Activated CD4-positive, alpha-beta memory T cell treated with anti-CD3 and anti-CD28 coated beads for 36 hours (primary cell): Measurements from ENCODE around the gene CNOT1. TPM values are rescaled to one million over a fixed set of nuclear protein-coding genes. Genes with fewer than 3 reads are reported as not detected.

ENCODE experiments used
- CTCF ChIA-PET: fragments of 350-600 bp; sonication (Branson Sonifier 250); formaldehyde crosslinking; loops from one replicate; lab custom pipeline; 2021; ENCODE audit warnings: antibody characterized with exemption, inconsistent platforms; lab: Charles Lee
- POLR2A ChIA-PET: fragments of 350-600 bp; sonication (Branson Sonifier 250); formaldehyde crosslinking; loops from one replicate; lab custom pipeline; 2021; ENCODE audit warnings: antibody characterized with exemption; lab: Charles Lee
- DNase-seq: peaks from one replicate; pipeline ENCODE4 v3.0.0-alpha.2; 2020
- H3K27ac Mint-ChIP-seq: one replicate; pipeline ENCODE4 v1.8.0; 2021; ENCODE audit warnings: mixed read lengths
- H3K27me3 Mint-ChIP-seq: one replicate; pipeline ENCODE4 v1.8.0; 2021; ENCODE audit warnings: mixed read lengths
- H3K36me3 Mint-ChIP-seq: one replicate; pipeline ENCODE4 v1.8.0; 2021; ENCODE audit warnings: mixed read lengths
- H3K4me1 Mint-ChIP-seq: one replicate; pipeline ENCODE4 v1.8.0; 2021; ENCODE audit warnings: low read depth, mixed read lengths
- H3K4me3 Mint-ChIP-seq: one replicate; pipeline ENCODE4 v1.8.0; 2021; ENCODE audit warnings: mild to moderate bottlenecking, mixed read lengths
- H3K9me3 Mint-ChIP-seq: one replicate; pipeline ENCODE4 v1.8.0; 2021; ENCODE audit warnings: mixed read lengths
- intact Hi-C: fragments of 100-400 bp; cut with micrococcal nuclease; formaldehyde crosslinking; loops from one replicate; pipeline ENCODE4 v1.15.1; 2023
- total RNA-seq, 2 experiments: library from RNA; stranded (reverse); gene quantifications; one replicate each; pipeline ENCODE4 v1.2.3, GENCODE V29; 2021

The CNOT1 gene
- total RNA-seq, 2 experiments from 2014 or later = 230 to 242 TPM

- H3K4me1 Mint-ChIP-seq = no peaks in the 10 kb centered on the region
- intact Hi-C loops = loop anchor here (10.0 kb wide), 1 partner anchor 461 kb away; the partner anchor contains the start of gene MMP15
- no peak overlapping the region for H3K27ac Mint-ChIP-seq
- no peaks in the 10 kb centered on the region for H3K36me3 Mint-ChIP-seq
- no peaks in the 10 kb centered on the region for H3K9me3 Mint-ChIP-seq
- H3K4me3 Mint-ChIP-seq = no peak overlapping the region
- peaks cover 2% of the 10 kb centered on the region for H3K27me3 Mint-ChIP-seq
- POLR2A ChIA-PET = interaction anchor here (0.9 kb wide), 1 partner anchor 12 kb away, joined by 5 read pairs; no protein-coding TSS in a partner anchor
- CTCF ChIA-PET = interaction anchor here (1.0 to 10.9 kb wide), 5 partner anchors 8 to 149 kb away, joined by 3 to 286 read pairs (median 5); no protein-coding TSS in a partner anchor
- DNase-seq = no peak
These were observed 144.3 kb downstream of the CNOT1 start for GRCh38 chr16:58485184-58485887.

DNA sequence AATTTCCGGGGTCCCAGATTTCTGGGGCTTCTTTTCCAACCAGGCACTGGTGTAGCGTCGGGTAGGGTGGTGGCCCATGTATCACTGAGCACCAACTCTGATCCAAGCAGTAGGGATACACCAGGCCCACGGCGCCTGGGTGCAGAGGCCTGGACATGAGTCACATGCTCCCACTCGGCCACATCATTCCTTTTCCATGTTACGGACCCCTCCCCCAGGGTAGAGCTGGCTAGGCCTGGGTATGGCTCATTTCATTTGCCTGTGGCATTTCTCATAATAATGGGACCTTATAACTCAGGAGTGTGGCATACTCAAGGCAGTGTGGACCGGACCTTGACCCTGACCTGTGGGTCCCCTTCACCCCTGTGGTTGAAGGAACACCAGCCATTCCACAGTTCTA, 147.7 kb downstream of the CNOT1 start:
- Mint-ChIP-seq H3K36me3 (no peaks in the 10 kb centered on the region), H3K27me3 (peaks cover 2% of the 10 kb centered on the region), H3K27ac (no peak overlapping the region), H3K4me3 (no peak overlapping the region), H3K9me3 (no peaks in the 10 kb centered on the region), H3K4me1 (no peaks in the 10 kb centered on the region)
- intact Hi-C loops = loop anchor here (10.0 kb wide), 1 partner anchor 457 kb away; the partner anchor contains the start of gene MMP15
- ChIA-PET CTCF (no interaction called here), POLR2A (no interaction called here)
- DNase-seq = no peak

DNA sequence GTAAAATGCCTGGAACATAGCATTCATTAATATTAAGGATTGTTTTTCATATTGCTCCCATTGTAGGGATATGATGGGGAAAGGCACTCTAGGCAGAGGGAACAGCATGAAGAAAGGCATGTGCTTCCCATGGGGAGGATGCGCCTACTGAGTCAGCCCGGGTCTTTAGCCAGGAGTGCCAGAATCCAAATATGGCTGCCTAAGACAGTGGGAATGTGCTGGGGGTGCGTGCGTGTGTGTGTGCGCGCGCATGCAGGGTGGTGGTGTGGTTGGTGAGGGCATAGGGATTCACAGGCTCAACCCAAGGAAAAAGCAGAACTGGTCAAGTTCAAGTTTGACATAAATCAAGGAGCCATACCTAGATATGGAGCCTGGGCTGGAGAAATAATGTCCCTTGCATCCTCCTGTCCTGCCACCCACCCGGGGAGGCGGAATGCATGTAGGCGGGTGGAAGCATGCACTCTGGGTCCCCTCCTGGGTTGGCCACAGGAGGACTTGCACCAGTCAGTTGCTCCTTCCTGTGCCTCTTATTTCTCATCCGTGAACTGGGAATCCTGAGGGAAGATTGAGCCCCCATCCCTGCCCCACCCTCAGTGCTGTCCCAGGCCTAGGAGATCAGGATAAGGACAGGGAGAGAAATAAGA, 148.3 kb downstream of the CNOT1 start:
- Mint-ChIP-seq H3K4me3 (no peak overlapping the region), H3K36me3 (no peaks in the 10 kb centered on the region), H3K27ac (no peak overlapping the region), H3K4me1 (no peaks in the 10 kb centered on the region), H3K9me3 (no peaks in the 10 kb centered on the region), H3K27me3 (peaks cover 2% of the 10 kb centered on the region)
- intact Hi-C loops = loop anchor here (10.0 kb wide), 1 partner anchor 457 kb away; the partner anchor contains the start of gene MMP15
- ChIA-PET CTCF (interaction anchor here (1.0 kb wide), 1 partner anchor 145 kb away, joined by 5 read pairs; no protein-coding TSS in a partner anchor), POLR2A (no interaction called here)
- no peak for DNase-seq

DNA sequence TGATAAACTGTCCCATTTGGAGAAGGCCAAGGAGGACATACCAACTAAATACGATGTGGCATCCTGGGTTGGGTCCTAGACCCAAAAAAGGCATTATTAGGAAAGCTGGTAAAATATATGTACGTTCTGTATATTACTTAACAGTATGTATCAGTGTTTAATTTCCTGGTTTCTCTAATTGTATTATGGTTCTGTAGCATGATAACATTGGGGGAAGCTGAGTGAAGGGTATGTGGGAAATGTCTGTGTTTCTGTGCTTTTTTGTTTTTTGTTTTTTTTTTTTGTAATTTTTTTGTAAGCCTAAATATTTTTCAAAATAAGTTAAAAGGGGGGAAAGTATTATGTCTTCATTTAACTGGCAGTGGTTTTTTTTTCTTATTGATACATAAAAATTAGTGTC, 151.2 kb downstream of the CNOT1 start:
- no peaks in the 10 kb centered on the region for H3K4me1 Mint-ChIP-seq
- no peak for DNase-seq
- no peak overlapping the region for H3K27ac Mint-ChIP-seq
- H3K36me3 Mint-ChIP-seq = no peaks in the 10 kb centered on the region
- ChIA-PET CTCF (interaction anchor here (1.2 kb wide), 1 partner anchor 11 kb away, joined by 3 read pairs; no protein-coding TSS in a partner anchor), POLR2A (no interaction called here)
- no peaks in the 10 kb centered on the region for H3K9me3 Mint-ChIP-seq
- intact Hi-C loops = no loop called here
- H3K27me3 Mint-ChIP-seq = peaks cover 1% of the 10 kb centered on the region
- no peak overlapping the region for H3K4me3 Mint-ChIP-seq

DNA sequence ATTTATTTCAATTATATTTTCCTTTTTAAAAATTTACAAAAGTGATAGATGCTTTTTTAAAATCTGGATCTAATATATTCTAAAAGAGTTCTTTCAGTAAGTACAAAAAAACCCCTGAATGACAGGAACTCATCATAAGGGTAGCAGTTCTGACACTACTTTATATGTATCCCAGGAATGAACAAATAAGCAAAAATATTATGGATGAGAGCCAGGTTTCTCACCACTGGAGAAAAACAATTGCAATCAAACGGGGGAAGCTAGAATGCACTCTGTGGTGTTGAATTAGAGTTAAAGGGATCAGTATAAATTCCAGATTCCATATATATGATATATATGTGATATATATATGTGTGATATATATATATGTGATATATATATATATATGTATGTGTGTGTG, 152.8 kb downstream of the CNOT1 start:
- Mint-ChIP-seq H3K27me3 (no peaks in the 10 kb centered on the region), H3K36me3 (no peaks in the 10 kb centered on the region), H3K27ac (no peak overlapping the region), H3K4me1 (no peaks in the 10 kb centered on the region), H3K9me3 (no peaks in the 10 kb centered on the region), H3K4me3 (no peak overlapping the region)
- POLR2A ChIA-PET = no interaction called here
- DNase-seq = no peak
- intact Hi-C loops = no loop called here
- CTCF ChIA-PET = interaction anchor here (2.9 kb wide), 1 partner anchor 10 kb away, joined by 14 read pairs; no protein-coding TSS in a partner anchor

DNA sequence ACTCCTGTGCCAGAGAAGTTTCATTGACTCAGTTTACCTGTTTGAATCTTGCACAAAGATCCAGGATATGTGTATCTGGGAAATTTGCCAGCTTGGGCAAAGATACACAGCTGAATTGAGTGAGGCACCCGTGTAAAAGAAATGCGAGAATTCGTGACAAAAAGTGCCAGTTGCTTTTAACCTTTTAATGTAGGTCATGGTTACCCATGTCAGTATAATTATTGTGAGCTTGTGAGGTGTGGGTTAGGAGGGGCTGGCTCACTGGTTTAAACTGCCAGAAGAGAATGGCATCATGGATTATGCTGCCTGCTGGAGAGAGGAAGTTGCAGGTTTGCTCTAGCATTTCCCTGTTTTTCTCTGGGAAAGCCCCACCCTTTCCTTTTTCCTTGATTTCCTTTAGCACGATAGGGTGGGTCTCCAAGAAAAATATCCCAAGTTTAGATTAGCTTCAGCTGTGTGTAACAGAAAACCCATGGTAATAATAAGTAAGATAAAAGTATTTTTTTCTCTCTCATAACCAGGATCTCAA, 154.5 kb downstream of the CNOT1 start:
- CTCF ChIA-PET = interaction anchor here (1.0 to 2.9 kb wide), 3 partner anchors 11 to 138 kb away, joined by 3 to 14 read pairs (median 3); no protein-coding TSS in a partner anchor
- Mint-ChIP-seq H3K27me3 (peaks cover 5% of the 10 kb centered on the region), H3K36me3 (no peaks in the 10 kb centered on the region), H3K4me1 (no peaks in the 10 kb centered on the region), H3K27ac (no peak overlapping the region), H3K4me3 (no peak overlapping the region), H3K9me3 (no peaks in the 10 kb centered on the region)
- no peak for DNase-seq
- intact Hi-C loops = no loop called here
- POLR2A ChIA-PET = no interaction called here

- DNase-seq = no peak
- Mint-ChIP-seq H3K27me3 (peaks cover 7% of the 10 kb centered on the region), H3K27ac (no peak overlapping the region), H3K4me3 (no peak overlapping the region), H3K36me3 (no peaks in the 10 kb centered on the region), H3K4me1 (no peaks in the 10 kb centered on the region), H3K9me3 (no peaks in the 10 kb centered on the region)
- intact Hi-C loops = no loop called here
- ChIA-PET POLR2A (no interaction called here), CTCF (interaction anchor here (1.0 to 2.9 kb wide), 3 partner anchors 10 to 138 kb away, joined by 3 to 14 read pairs (median 10); no protein-coding TSS in a partner anchor)
These were observed 155.3 kb downstream of the CNOT1 start for GRCh38 chr16:58474296-58474695.

DNA sequence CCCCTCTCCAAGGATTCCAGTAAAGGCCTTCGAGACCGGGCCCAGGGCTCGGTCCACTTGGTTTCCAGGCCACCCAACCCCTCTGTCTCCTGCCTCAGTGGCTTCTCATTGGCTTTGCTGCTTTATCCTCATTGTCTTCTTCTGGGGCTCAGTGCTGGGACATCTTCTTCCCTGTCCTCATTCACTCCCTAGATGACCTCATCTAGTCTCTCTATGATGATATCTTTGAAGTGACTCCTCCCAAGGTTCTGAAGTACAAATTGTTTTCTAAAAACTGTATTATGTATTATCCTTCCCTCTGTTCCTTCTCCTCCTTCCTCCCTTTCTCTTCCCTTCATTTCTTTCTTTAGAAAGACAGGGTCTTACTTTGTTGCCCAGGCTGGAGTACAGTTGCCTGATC, 156.8 kb downstream of the CNOT1 start:
- ChIA-PET POLR2A (interaction anchor here (1.2 kb wide), 1 partner anchor 13 kb away, joined by 5 read pairs; no protein-coding TSS in a partner anchor), CTCF (interaction anchor here (1.3 to 1.9 kb wide), 2 partner anchors 15 to 137 kb away, joined by 4 to 10 read pairs; no protein-coding TSS in a partner anchor)
- Mint-ChIP-seq H3K27ac (no peak overlapping the region), H3K36me3 (no peaks in the 10 kb centered on the region), H3K27me3 (peaks cover 19% of the 10 kb centered on the region), H3K4me1 (no peaks in the 10 kb centered on the region), H3K9me3 (no peaks in the 10 kb centered on the region), H3K4me3 (no peak overlapping the region)
- intact Hi-C loops = no loop called here
- no peak for DNase-seq

GRCh38 chr16:58472266-58472665, 157.4 kb downstream of the CNOT1 start:
- POLR2A ChIA-PET = no interaction called here
- no peak for DNase-seq
- CTCF ChIA-PET = interaction anchor here (2.5 kb wide), 1 partner anchor 135 kb away, joined by 7 read pairs; no protein-coding TSS in a partner anchor

GRCh38 chr16:58471209-58471975, 158.2 kb downstream of the CNOT1 start:
- H3K4me3 Mint-ChIP-seq = no peak overlapping the region
- CTCF ChIA-PET = interaction anchor here (2.1 to 2.5 kb wide), 2 partner anchors 16 to 134 kb away, joined by 5 to 7 read pairs; no protein-coding TSS in a partner anchor
- DNase-seq = no peak
- no peaks in the 10 kb centered on the region for H3K36me3 Mint-ChIP-seq
- intact Hi-C loops = no loop called here
- peaks cover 30% of the 10 kb centered on the region for H3K27me3 Mint-ChIP-seq
- H3K4me1 Mint-ChIP-seq = no peaks in the 10 kb centered on the region
- H3K9me3 Mint-ChIP-seq = no peaks in the 10 kb centered on the region
- no peak overlapping the region for H3K27ac Mint-ChIP-seq
- POLR2A ChIA-PET = no interaction called here

More at GRCh38 chr16:58472266-58472665, 157.4 kb downstream of the CNOT1 start:
- H3K4me1 Mint-ChIP-seq = no peaks in the 10 kb centered on the region
- peaks cover 24% of the 10 kb centered on the region for H3K27me3 Mint-ChIP-seq
- intact Hi-C loops = no loop called here
- no peak overlapping the region for H3K27ac Mint-ChIP-seq
- no peaks in the 10 kb centered on the region for H3K9me3 Mint-ChIP-seq
- H3K4me3 Mint-ChIP-seq = no peak overlapping the region
- H3K36me3 Mint-ChIP-seq = no peaks in the 10 kb centered on the region
